Kidney capillary endothelial cell (primary cell): ENCODE results near the gene ITGB4.
"Not testable (repeated sequence)": the region's sequence is repeated elsewhere in the genome, so short reads cannot be mapped to it uniquely, and the experiment has no call there.

Experiments
- DNase-seq: peaks from one replicate; pipeline ENCODE4 v3.0.0-alpha.2; 2018; ENCODE audit warnings: low spot score

ITGB4 gene

GRCh38 chr17:75771334-75772281 is 50.3 kb downstream of the ITGB4 start:
- DNase-seq = no peak

- DNase-seq = no peak
These were observed 52.0 kb downstream of the ITGB4 start for GRCh38 chr17:75773121-75773807.

GRCh38 chr17:75773808-75774470 is 52.7 kb downstream of the ITGB4 start:
- DNase-seq = no peak

GRCh38 chr17:75774471-75774990 is 53.3 kb downstream of the ITGB4 start:
- no peak for DNase-seq

GRCh38 chr17:75774991-75775668 is 53.9 kb downstream of the ITGB4 start:
- DNase-seq = no peak

- no peak for DNase-seq
These were observed 55.4 kb downstream of the ITGB4 start for GRCh38 chr17:75776386-75777295.

- no peak for DNase-seq
These were observed 56.1 kb downstream of the ITGB4 start for GRCh38 chr17:75777296-75777922.

GRCh38 chr17:75778066-75778860 is 57.0 kb downstream of the ITGB4 start:
- not testable (repeated sequence) for DNase-seq

GRCh38 chr17:75778861-75779249 is 57.6 kb downstream of the ITGB4 start:
- DNase-seq = no peak

GRCh38 chr17:75779250-75779986 is 58.2 kb downstream of the ITGB4 start:
- peak; percentile 100 for DNase-seq

- no peak for DNase-seq
These were observed 59.0 kb downstream of the ITGB4 start for GRCh38 chr17:75779987-75780889.

- DNase-seq = peak; percentile 62
These were observed 62.0 kb downstream of the ITGB4 start for GRCh38 chr17:75783069-75783783.

GRCh38 chr17:75783803-75784472 is 62.7 kb downstream of the ITGB4 start:
- no peak for DNase-seq

- DNase-seq = peak; percentile 97
These were observed 63.3 kb downstream of the ITGB4 start, which contains the start of gene UNK for GRCh38 chr17:75784473-75785015. Gene UNK (plus strand): TSS chr17:75784806. CDS start chr17:75784881, 75 bp downstream.

- DNase-seq = peak; percentile 86
These were observed 64.0 kb downstream of the ITGB4 start for GRCh38 chr17:75785016-75785890.
